ENCODE data around the gene GAB3.
"Not testable (repeated sequence)": the region's sequence is repeated elsewhere in the genome, so short reads cannot be mapped to it uniquely, and the experiment has no call there.

DNA sequence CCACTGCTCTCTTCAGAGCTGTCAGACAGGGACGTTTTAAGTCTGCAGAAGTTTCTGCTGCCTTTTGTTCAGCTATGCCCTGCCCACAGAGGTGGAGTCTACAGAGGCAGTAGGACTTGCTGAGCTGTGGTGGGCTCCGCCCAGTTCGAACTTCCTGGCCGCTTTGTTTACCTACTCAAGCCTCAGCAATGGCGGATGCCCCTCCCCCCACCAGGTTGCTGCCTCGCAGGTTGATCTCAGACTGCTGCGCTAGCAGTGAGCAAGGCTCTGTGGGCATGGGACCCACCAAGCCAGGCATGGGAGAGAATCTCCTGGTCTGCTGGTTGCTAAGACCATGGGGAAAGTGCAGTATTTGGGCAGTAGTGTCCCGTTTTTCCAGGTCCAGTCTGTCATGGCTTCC is 80.0 kb downstream of the GAB3 start:
- TF ChIP-seq, protein P1, sequence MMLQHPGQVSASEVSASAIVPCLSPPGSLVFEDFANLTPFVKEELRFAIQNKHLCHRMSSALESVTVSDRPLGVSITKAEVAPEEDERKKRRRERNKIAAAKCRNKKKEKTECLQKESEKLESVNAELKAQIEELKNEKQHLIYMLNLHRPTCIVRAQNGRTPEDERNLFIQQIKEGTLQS (IDR thresholded peaks at IDR 0.05): not testable (repeated sequence)
- TF ChIP-seq POLR2A (IDR thresholded peaks at IDR 0.05; ENCODE audit: borderline replicate concordance, extremely low read depth, insufficient read depth, insufficient read length); TCF7L2 (IDR thresholded peaks at IDR 0.05; ENCODE audit: borderline replicate concordance, extremely low read depth, insufficient read depth, insufficient read length); POLR2AphosphoS5 (IDR thresholded peaks at IDR 0.05; ENCODE audit: low read depth, low read length): not testable (repeated sequence)
- TF ChIP-seq, protein P2, sequence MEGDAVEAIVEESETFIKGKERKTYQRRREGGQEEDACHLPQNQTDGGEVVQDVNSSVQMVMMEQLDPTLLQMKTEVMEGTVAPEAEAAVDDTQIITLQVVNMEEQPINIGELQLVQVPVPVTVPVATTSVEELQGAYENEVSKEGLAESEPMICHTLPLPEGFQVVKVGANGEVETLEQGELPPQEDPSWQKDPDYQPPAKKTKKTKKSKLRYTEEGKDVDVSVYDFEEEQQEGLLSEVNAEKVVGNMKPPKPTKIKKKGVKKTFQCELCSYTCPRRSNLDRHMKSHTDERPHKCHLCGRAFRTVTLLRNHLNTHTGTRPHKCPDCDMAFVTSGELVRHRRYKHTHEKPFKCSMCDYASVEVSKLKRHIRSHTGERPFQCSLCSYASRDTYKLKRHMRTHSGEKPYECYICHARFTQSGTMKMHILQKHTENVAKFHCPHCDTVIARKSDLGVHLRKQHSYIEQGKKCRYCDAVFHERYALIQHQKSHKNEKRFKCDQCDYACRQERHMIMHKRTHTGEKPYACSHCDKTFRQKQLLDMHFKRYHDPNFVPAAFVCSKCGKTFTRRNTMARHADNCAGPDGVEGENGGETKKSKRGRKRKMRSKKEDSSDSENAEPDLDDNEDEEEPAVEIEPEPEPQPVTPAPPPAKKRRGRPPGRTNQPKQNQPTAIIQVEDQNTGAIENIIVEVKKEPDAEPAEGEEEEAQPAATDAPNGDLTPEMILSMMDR (IDR thresholded peaks at IDR 0.05 in 2 of 3, conservative IDR thresholded peaks at IDR 0.05 in 1 of 3; ENCODE audit: borderline replicate concordance in 1 of 3, insufficient read depth in 1 of 3, low read depth in 2 of 3, low read length in 2 of 3): not testable (repeated sequence)
- TF ChIP-seq, protein P3, sequence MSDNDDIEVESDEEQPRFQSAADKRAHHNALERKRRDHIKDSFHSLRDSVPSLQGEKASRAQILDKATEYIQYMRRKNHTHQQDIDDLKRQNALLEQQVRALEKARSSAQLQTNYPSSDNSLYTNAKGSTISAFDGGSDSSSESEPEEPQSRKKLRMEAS (IDR thresholded peaks at IDR 0.05): not testable (repeated sequence)

Measured in HCT116 (cell line).